IMR-90 (cell line): ENCODE results near the gene BCL2L1.

Experiments
- POLR2A ChIP-seq: IDR thresholded peaks from 2 replicates; pipeline ENCODE4 v1.6.1; 2012; ENCODE audit warnings: mild to moderate bottlenecking, low read depth, low read length
- RAD21 ChIP-seq: IDR thresholded peaks from 2 replicates; pipeline ENCODE4 v1.6.1; 2012; ENCODE audit warnings: low read length, improper control_type of control experiment
- TF ChIP-seq, protein P1 (sequence below): conservative IDR thresholded peaks from 2 replicates; pipeline ENCODE4 v1.5.1; 2012; ENCODE audit warnings: mild to moderate bottlenecking, low read depth, low read length, improper control_type of control experiment
- TF ChIP-seq, protein P2 (sequence below): fragments of 150-350 bp; IDR thresholded peaks from 2 replicates; pipeline ENCODE4 v1.6.1; 2016; ENCODE audit warnings: low read depth, mild to moderate bottlenecking, low read length, moderate library complexity, borderline replicate concordance

DNA sequence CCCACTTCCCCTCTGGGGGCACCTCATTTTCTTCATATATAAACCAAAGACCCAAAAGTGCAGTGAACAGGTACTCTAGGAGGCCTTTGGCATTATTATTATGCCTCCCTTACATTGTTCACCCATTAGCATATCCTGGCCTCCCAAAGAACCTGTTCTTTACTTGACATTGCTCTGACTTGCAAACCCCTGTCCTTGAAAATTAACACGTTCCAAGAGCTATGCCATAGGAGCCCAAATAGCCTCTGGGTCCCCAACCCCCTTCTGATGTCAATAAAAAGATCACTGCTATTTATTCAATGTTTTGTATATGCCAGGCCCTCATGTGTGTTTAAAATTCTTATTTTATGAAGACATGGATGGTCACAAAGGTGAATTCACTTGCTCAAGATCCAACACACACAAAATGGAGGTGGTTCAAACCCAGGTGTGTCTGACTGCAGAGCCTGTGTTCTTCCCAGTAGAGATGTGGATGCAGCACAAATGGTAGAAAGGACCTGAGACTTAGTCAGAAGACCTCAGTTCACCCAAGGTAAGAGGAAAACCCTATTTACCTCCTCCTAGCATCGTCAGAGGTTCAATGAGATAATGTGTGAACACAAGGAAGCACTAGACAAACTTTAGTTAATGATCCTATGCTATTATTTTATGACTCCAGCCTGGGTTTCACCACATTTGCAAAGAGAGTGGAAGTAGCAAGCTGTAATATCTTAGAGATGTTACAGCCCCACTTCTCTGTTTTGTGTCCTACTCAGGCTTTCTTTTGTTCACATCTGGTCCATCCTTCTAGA lies 36.6 kb downstream of the BCL2L1 start:
- no peak for TF ChIP-seq POLR2A
- TF ChIP-seq, protein P1, sequence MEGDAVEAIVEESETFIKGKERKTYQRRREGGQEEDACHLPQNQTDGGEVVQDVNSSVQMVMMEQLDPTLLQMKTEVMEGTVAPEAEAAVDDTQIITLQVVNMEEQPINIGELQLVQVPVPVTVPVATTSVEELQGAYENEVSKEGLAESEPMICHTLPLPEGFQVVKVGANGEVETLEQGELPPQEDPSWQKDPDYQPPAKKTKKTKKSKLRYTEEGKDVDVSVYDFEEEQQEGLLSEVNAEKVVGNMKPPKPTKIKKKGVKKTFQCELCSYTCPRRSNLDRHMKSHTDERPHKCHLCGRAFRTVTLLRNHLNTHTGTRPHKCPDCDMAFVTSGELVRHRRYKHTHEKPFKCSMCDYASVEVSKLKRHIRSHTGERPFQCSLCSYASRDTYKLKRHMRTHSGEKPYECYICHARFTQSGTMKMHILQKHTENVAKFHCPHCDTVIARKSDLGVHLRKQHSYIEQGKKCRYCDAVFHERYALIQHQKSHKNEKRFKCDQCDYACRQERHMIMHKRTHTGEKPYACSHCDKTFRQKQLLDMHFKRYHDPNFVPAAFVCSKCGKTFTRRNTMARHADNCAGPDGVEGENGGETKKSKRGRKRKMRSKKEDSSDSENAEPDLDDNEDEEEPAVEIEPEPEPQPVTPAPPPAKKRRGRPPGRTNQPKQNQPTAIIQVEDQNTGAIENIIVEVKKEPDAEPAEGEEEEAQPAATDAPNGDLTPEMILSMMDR = no peak
- TF ChIP-seq, protein P2, sequence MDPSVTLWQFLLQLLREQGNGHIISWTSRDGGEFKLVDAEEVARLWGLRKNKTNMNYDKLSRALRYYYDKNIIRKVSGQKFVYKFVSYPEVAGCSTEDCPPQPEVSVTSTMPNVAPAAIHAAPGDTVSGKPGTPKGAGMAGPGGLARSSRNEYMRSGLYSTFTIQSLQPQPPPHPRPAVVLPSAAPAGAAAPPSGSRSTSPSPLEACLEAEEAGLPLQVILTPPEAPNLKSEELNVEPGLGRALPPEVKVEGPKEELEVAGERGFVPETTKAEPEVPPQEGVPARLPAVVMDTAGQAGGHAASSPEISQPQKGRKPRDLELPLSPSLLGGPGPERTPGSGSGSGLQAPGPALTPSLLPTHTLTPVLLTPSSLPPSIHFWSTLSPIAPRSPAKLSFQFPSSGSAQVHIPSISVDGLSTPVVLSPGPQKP = no peak
- TF ChIP-seq RAD21 = no peak
